Mesothelial cell of epicardium (in vitro differentiated cells): ENCODE measurements around the gene LHFPL5. TPM values are rescaled to one million over a fixed set of nuclear protein-coding genes. Genes with fewer than 3 reads are reported as not detected.

ENCODE experiments used
- DNase-seq, 2 experiments: peaks; one replicate each; pipeline ENCODE4 v3.0.0; 2021; ENCODE audit warnings: low spot score in 2 of 2; ENCODE audit not compliant: unreplicated experiment in 2 of 2
- H3K27ac Mint-ChIP-seq: 2 replicates; pipeline ENCODE4 v1.8.0; 2021; ENCODE audit warnings: mixed read lengths
- H3K27me3 Mint-ChIP-seq: 2 replicates; pipeline ENCODE4 v1.8.0; 2021; ENCODE audit warnings: low read depth, mixed read lengths
- H3K36me3 Mint-ChIP-seq: 2 replicates; pipeline ENCODE4 v1.8.0; 2021; ENCODE audit warnings: mixed read lengths
- H3K4me1 Mint-ChIP-seq: 2 replicates; pipeline ENCODE4 v1.8.0; 2021; ENCODE audit warnings: mixed read lengths
- H3K4me3 Mint-ChIP-seq: 2 replicates; pipeline ENCODE4 v1.8.0; 2021; ENCODE audit warnings: mild to moderate bottlenecking, moderate library complexity, mixed read lengths
- H3K9me3 Mint-ChIP-seq: 2 replicates; pipeline ENCODE4 v1.8.0; 2021; ENCODE audit warnings: mixed read lengths
- CTCF ChIP-seq: fragments of 200-600 bp; sonication (generic); IDR thresholded peaks from one replicate; pipeline ENCODE4 v1.5.0; 2021; ENCODE audit warnings: antibody characterized with exemption; ENCODE audit not compliant: unreplicated experiment
- total RNA-seq: library from RNA; stranded (reverse); gene quantifications from 3 replicates; pipeline ENCODE4 v1.2.1, GENCODE V29; 2021

The LHFPL5 gene
- total RNA-seq, 1 donor from 2014 or later = not detected

DNA sequence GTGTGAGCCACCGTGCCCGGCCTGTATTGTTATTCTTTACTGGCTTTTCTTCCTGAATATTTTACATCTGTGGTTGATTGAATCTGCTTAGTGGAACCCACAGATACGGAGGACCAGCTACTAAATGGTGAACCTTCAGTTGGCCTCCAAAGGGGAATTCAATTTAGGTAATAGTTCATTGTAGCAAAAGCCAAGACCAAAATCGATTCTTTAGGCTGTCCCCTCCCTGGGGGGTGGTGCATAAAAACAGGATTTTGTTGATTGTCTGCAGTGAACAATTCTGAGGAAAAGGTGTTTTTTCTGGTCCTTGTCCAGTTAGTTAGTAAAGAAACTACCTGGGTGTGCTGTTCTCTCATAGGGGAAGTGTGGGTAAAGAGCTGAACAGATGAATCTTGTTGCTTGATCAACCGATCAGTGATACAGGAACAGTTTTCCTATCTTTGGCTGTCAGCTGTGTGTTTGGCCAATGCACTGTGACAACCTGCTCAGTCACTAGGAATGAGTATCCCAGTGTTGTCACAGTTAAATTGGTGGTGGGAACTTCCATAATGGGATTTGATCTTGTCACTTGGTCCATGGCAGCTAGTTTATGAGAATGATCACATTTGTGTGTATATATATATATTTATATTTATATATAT, 19.5 kb downstream of the LHFPL5 start:
- H3K36me3 Mint-ChIP-seq = no peaks in the 10 kb centered on the region
- H3K27ac Mint-ChIP-seq = no peak overlapping the region
- no peaks in the 10 kb centered on the region for H3K4me1 Mint-ChIP-seq
- TF ChIP-seq CTCF = no peak
- H3K27me3 Mint-ChIP-seq = no peaks in the 10 kb centered on the region
- peaks cover 4% of the 10 kb centered on the region for H3K9me3 Mint-ChIP-seq
- no peak for DNase-seq
- H3K4me3 Mint-ChIP-seq = no peak overlapping the region

DNA sequence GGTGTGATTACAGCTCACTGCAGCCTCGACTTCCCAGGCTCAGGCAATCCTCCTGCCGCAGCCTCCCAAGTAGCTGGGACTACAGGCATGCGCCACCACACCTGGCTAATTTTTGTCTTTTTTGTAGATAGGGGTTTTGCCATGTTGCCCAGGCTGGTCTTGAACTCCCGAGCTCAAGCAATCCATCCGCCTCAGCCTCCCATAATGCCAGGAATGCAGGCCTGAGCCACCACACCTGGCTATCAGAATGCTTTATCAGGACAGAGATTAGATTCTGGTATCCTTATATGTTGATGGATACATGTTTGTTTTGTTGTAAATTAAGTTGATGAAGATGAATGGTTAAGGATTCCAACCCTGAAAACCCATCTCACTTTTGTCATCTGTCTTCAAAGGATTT, 24.2 kb downstream of the LHFPL5 start:
- H3K4me3 Mint-ChIP-seq = no peak overlapping the region
- no peaks in the 10 kb centered on the region for H3K4me1 Mint-ChIP-seq
- peaks cover 5% of the 10 kb centered on the region for H3K9me3 Mint-ChIP-seq
- peaks cover 7% of the 10 kb centered on the region for H3K36me3 Mint-ChIP-seq
- no peak for TF ChIP-seq CTCF
- no peak for DNase-seq
- H3K27me3 Mint-ChIP-seq = no peaks in the 10 kb centered on the region
- H3K27ac Mint-ChIP-seq = no peak overlapping the region

DNA sequence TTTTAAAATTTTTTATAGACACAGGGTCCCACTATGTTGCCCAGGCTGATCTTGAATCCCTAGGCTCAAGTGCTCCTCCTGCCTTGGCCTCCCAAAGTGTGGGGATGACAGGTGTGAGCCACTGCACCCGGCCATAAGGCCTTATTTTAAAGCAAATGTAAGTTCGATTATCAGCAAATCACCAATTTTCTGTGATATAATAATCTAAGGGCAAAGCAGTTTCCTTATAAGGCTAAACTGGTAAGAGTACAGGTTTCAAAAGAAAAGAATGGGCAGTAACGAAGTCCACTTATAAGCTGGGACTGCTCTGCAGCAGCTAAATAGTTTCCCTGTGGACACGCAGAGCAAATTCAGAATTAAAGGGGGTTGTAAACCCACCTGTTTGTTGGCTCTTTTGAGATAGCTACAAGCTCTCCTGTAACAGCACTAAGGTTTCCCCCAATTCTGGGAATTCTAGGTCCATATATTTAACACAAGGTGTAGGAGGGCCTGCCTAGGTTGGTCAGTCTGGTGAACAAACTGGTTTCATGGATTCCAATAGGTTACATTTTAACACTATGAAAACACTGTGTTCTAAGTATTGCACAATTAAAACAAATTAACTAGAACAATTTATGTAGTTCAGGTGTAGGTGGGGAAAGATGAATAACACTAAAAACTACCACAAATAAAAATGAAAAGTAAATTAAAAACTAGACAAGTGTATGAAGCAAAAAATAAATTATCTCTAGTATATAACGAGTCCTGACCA, 26.3 kb downstream of the LHFPL5 start:
- DNase-seq = no peak
- peaks cover 5% of the 10 kb centered on the region for H3K9me3 Mint-ChIP-seq
- no peak for TF ChIP-seq CTCF
- peaks cover 17% of the 10 kb centered on the region for H3K36me3 Mint-ChIP-seq
- no peak overlapping the region for H3K27ac Mint-ChIP-seq
- H3K4me3 Mint-ChIP-seq = no peak overlapping the region
- H3K27me3 Mint-ChIP-seq = no peaks in the 10 kb centered on the region
- no peaks in the 10 kb centered on the region for H3K4me1 Mint-ChIP-seq

DNA sequence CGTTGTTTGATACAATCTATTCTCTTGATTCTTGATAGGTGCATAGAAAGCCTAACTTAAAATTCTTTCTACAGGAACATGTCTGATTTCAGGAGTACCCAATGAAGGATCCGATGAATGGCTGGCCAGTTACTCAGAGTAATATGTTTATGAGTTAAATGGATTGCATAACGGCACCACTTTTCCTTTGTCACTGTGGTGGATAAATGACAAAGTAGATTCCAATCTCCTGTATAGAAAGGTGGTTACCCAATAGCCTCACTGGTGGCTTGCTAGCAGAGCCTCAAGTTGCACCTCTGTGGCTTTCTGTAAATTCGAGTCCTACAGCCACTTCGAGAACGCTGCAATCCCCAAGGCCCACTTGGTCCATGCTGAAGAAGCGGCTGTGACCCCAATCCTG, 28.4 kb downstream of the LHFPL5 start:
- Mint-ChIP-seq H3K36me3 (peaks cover 30% of the 10 kb centered on the region), H3K9me3 (peaks cover 5% of the 10 kb centered on the region), H3K27ac (no peak overlapping the region), H3K4me1 (no peaks in the 10 kb centered on the region), H3K4me3 (no peak overlapping the region), H3K27me3 (no peaks in the 10 kb centered on the region)
- DNase-seq = no peak
- TF ChIP-seq CTCF = no peak

DNA sequence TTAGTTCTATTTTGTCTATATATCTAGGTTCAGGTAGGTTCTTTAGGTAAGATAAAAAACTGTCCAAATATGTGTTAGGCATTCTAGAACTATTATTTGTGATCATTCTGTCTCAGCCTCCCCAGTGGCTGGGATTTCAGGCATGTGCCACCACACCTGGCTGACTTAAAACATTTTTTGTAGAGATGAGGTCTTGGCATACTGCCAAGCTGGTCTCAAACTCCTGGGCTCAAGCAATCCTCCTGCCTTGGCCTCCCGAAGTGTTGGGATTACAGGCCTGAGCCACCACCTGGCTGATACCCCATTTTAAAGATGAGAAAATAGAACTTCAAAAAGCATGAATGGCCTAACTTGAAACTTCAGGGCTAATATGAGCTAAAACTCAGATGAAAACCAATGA, 33.9 kb downstream of the LHFPL5 start:
- no peak for DNase-seq
- H3K4me1 Mint-ChIP-seq = no peaks in the 10 kb centered on the region
- no peaks in the 10 kb centered on the region for H3K27me3 Mint-ChIP-seq
- no peaks in the 10 kb centered on the region for H3K9me3 Mint-ChIP-seq
- H3K36me3 Mint-ChIP-seq = peaks cover 47% of the 10 kb centered on the region
- TF ChIP-seq CTCF = no peak
- no peak overlapping the region for H3K4me3 Mint-ChIP-seq
- no peak overlapping the region for H3K27ac Mint-ChIP-seq
